ENCODE results near the gene LRRN4.
"Not testable (repeated sequence)": the region's sequence is repeated elsewhere in the genome, so short reads cannot be mapped to it uniquely, and the experiment has no call there.

LRRN4 gene

GRCh38 chr20:6058684-6059295, 4.9 kb upstream of the LRRN4 start:
- DNase-seq (ENCODE audit: low read depth): no peak

GRCh38 chr20:6057691-6058090, 3.8 kb upstream of the LRRN4 start:
- DNase-seq (ENCODE audit: low read depth): no peak

DNA sequence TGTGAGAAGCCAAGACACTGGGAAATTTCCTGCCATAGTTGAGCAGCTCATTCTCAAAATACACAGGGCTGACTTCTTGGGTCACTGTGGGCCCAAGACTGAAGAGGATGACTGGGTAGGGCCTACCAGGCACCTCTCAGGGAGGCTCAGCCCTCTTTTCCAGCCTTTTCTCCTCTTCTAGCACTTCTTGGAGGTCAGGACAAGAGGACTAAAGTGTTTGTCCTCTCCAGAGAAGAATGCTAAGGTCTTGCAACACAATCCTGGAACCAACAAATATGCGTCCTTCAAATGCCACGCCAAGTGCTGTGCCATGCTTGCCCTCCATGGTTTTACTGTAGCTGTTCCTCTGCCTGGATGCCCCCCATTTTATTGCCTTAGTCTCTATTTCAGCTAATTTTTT, 3.3 kb upstream of the LRRN4 start:
- no peak for DNase-seq (ENCODE audit: low read depth)

DNA sequence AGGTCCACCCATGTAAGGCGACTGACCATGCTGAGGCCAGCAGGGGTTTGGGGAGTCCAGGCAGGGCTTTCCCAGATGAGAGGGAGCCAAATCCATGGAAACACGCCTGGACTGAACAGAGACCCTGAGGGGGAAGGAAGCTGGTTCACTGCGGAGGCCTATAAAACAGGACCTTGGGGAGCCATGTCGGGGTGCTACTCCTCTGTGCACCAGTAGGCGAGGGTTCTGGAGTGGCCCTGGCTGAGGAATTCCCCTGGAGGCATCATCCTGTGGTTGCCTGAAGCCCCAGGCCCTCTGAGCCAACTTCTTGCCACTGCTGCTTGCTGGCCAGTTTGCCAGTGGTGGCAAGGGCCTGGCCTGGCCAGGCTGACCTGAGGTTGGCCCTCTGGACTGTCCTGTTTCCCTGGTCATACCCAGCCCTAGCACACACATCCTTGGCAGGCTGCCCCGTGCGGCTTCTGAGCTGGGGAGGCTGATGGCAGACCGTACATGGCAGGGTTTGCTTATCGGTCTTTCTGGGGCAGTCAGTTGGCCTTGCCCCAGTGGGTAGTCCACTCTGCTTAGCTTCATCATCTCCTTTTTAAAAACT, 2.2 kb upstream of the LRRN4 start:
- DNase-seq (ENCODE audit: low read depth): no peak

GRCh38 chr20:6055161-6055783, 1.4 kb upstream of the LRRN4 start:
- no peak for DNase-seq (ENCODE audit: low read depth)

DNA sequence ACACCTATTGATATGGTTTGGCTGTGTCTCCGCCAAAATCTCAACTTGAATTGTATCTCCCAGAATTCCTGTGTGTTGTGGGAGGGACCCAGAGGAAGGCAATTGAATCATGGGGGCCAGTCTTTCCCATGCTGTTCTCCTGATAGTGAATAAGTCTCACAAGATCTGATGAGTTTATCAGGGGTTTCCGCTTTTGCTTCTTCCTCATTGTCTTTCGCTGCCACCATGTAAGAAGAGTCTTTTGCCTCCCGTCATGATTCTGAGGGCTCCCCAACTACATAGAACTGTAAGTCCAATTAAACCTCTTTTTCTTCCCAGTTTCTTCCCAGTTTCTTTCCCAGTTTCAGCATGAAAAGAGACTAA, 810 bp upstream of the LRRN4 start:
- DNase-seq (ENCODE audit: low read depth): not testable (repeated sequence)

- DNase-seq (ENCODE audit: low read depth): no peak
Observed at GRCh38 chr20:6053064-6053775, 640 bp downstream of the LRRN4 start.

GRCh38 chr20:6051505-6051904, 2.4 kb downstream of the LRRN4 start:
- DNase-seq (ENCODE audit: low read depth): no peak

GRCh38 chr20:6048391-6048790, 5.5 kb downstream of the LRRN4 start:
- DNase-seq (ENCODE audit: low read depth): no peak

DNA sequence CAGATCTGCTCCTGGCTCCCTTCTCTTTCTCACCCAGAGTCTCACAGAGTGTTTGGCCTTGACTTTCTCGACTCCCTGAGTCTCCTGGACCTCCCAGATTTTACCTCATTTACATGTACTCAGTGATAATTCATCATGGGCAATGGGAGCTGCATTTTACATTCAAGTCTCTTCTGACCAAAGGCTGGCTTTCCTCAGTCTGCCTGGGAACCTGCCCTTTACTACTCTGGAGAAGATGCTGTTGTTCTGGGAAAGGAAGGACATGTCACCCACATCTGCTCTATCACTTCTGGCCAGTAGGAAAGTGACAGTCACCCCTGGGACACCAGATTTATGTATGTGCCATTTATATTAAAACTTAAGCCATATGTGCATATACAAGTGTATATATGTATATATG, 7.4 kb downstream of the LRRN4 start:
- DNase-seq (ENCODE audit: low read depth): no peak

GRCh38 chr20:6045566-6045965, 8.3 kb downstream of the LRRN4 start:
- no peak for DNase-seq (ENCODE audit: low read depth)

GRCh38 chr20:6044115-6044514, 9.7 kb downstream of the LRRN4 start:
- no peak for DNase-seq (ENCODE audit: low read depth)

- DNase-seq (ENCODE audit: low read depth): no peak
Observed at GRCh38 chr20:6041808-6042265, 12.0 kb downstream of the LRRN4 start.

DNA sequence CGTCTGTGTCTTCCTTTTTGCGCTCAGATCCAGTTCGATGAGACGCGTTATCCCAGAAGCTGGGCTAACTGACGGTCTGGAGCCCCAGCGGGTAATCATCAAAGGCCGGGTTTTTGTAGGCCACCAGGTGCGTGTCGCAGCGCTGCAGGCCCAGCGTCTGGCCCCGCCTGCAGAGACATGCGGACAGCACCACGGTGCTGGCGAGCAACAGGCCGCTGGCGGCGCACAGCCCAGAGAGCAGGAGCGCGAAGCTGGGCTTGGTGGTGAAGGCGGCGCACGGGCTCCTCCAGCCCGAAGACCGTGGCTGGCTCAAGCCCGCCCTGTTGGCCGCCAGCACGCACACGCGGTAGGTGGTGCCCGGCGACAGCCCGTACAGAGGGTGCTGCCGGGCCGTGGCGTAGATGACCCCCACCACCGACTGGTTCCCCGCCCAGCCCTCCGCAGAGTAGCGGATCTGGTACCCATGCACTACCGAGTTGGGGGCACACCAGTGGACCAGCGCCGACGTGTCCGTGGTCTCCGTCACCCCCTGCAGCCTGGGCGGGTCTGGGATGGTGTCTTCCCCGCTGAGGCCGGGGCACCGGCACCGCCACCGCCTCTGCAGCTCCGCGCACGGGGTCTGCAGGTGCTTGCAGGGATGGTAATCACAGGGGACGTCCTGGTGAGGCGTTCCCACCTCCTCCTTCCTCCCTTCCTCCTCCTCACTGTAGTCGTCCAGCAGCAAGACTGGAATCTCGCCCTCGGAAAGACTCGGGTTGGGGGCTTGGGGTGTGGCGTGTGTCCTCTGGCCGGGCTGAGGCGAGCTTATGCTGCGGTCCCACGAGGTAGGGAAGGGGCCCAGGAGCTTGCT, 12.7 kb downstream of the LRRN4 start:
- DNase-seq (ENCODE audit: low read depth): no peak

GRCh38 chr20:6040540-6040939, 13.3 kb downstream of the LRRN4 start:
- no peak for DNase-seq (ENCODE audit: low read depth)

DNA sequence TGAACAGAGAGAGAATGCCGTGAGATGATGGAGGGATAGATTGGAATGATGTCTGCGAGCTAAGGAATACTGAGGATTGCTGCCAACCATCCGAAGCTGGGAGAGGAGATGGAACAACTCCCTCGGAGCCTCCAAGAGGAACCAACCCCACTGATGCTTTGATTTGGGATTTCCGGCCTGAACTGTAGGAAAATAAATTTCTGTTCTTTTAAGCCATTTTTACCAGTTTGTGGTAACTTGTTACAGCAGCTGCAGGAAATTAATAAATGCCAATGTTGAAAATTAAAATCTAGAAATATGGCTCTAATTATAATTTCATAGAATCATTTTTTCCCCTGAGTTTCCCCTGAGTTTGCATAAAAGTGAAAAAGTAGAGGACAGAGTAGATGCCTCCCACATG, 14.1 kb downstream of the LRRN4 start:
- DNase-seq (ENCODE audit: low read depth): no peak

DNA sequence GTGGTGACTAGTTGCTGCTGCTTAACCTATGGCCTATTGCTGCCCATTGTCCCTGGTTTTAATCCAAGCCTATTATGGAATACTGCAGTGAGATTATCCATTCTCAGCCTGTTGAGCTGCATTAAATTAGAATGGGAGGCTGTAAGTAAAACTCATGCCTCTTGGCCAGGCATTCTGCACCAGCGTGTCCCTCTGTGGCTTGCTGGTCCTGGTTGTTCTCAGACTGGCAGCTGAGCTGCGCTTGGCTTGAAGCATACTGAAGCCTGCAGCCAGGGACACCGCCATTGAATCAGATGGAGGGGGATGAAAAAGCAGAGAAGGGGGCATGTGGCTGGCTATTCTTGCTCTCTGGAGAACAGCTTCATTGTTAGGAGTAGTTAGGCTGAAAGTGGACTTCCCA, 15.6 kb downstream of the LRRN4 start:
- DNase-seq (ENCODE audit: low read depth): no peak

DNA sequence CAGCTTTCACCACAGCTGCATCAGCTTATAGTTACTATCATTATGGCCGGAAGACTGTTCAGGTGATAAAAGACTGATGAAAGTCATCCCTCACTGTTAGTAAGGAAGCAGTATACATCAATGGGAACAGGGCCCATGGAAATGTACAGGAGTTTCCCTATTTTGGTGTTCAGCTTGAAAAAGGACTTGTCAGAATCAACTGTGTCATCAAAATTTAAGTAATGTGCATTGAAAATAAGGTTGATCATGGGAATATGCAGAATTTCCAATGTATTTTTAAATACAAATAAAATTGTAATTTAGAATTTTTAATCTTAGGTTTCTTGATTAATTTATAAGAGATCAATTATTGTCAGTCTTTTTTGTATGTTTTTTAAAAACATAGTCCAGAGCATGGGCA, 16.8 kb downstream of the LRRN4 start:
- no peak for DNase-seq (ENCODE audit: low read depth)

DNA sequence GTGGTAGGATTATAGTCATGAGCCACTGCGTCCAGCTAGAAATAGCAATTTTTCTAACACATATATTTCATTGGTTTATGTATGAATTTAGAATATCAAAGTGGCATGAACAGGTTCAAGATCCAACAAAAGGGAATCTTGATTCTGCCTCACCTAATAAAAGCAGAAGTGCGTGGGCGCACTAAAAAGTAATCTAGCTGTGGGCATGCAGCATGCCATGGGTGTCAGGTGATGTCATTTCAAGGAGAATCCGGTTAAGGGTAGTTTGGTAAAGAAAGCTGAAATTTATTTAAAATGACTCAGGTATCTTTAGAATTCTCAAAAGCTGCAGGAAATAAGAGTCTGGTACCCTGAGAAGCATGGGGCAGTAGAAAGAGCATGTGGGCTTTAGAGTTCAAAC, 17.6 kb downstream of the LRRN4 start:
- DNase-seq (ENCODE audit: low read depth): no peak

DNA sequence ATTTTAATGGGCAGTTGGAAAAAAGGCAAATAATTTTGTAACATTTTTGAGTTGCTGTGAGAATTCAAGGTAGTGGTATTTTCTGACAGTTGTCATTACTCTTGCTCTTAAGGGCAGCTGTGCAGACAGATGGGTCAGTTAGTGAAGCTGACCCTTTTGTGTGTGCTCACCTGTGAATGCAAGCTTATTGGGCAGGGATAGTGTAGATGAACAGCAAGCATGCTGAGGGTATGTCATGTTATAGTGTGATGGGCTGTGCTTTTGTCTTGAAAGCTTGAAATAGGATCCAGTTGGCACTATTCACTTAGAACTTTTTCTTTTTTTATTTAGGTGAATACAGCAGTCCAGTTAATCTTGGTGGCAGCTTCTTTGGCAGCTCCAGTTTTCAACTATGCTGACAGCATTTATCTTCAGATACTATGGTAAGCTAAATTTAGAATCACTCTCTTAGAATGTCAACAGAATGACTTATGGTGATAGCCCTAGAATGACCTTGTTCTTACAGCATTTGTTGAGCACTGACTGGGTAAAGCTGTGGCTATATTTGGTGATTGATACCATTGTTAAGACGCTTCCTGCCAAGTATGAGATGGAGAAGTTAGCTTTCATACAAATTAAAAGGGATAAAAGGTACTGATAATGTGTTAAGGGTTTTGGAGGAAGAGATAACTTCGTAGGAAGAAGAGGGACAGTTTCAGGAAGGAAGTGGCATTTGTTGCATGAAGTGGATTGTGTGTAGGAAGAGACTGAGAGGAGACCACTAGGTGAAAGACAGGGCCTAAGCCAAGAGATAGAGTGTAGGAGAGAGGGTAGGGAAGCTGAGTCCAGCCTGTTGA, 19.5 kb downstream of the LRRN4 start:
- DNase-seq (ENCODE audit: low read depth): no peak

GRCh38 chr20:6032907-6033306, 21.0 kb downstream of the LRRN4 start:
- not testable (repeated sequence) for DNase-seq (ENCODE audit: low read depth)
